SU-DHL-6 (cell line): ENCODE results near the gene ZCRB1.

ENCODE experiments used
- H2AFZ ChIP-seq: fragments of 200-600 bp; sonication (generic); 2 replicates; pipeline ENCODE4 v1.6.1; 2014; ENCODE audit warnings: low read depth, mild to moderate bottlenecking, moderate library complexity, mixed read lengths, antibody characterized with exemption, low read length; ENCODE audit not compliant: severe bottlenecking
- H3F3A ChIP-seq: fragments of 200-600 bp; shearing (Covaris generic); 2 replicates; pipeline ENCODE4 v1.6.0; 2016; ENCODE audit warnings: antibody characterized with exemption, mild to moderate bottlenecking; ENCODE audit not compliant: insufficient read depth
- H3K27ac ChIP-seq: fragments of 200-600 bp; sonication (generic); 2 replicates; pipeline ENCODE4 v1.5.1; 2016; ENCODE audit warnings: low read depth, mild to moderate bottlenecking, low read length, moderate library complexity, mixed read lengths
- H3K27me3 ChIP-seq: fragments of 200-600 bp; sonication (generic), shearing (Covaris generic); 2 replicates; pipeline ENCODE4 v1.6.0; 2014; ENCODE audit warnings: mild to moderate bottlenecking, low read length
- H3K36me3 ChIP-seq: fragments of 200-600 bp; sonication (generic); 2 replicates; pipeline ENCODE4 v1.6.1; 2014; ENCODE audit warnings: mild to moderate bottlenecking, low read length, mixed read lengths
- H3K4me2 ChIP-seq: fragments of 300-600, 200-600 bp; shearing (Covaris generic), sonication (generic); 2 replicates; pipeline ENCODE4 v1.6.0; 2014; ENCODE audit warnings: low read length, low read depth, mild to moderate bottlenecking; ENCODE audit not compliant: poor library complexity, severe bottlenecking
- H3K4me3 ChIP-seq: fragments of 200-600 bp; sonication (generic); 2 replicates; pipeline ENCODE4 v1.5.1; 2014; ENCODE audit warnings: antibody characterized with exemption, low read length, mild to moderate bottlenecking, mixed read lengths; ENCODE audit not compliant: insufficient read depth, poor library complexity, severe bottlenecking
- H3K79me2 ChIP-seq: fragments of 200-600 bp; sonication (generic); 2 replicates; pipeline ENCODE4 v1.6.1; 2014; ENCODE audit warnings: mild to moderate bottlenecking, low read length, moderate library complexity; ENCODE audit not compliant: insufficient read depth
- H3K9ac ChIP-seq: fragments of 200-600 bp; sonication (generic); 2 replicates; pipeline ENCODE4 v1.7.0; 2014; ENCODE audit warnings: mild to moderate bottlenecking, low read length
- H3K9me2 ChIP-seq: fragments of 200-600 bp; sonication (generic); replicated peaks from 2 replicates; pipeline ENCODE4 v1.6.1; 2014; ENCODE audit warnings: low read length; ENCODE audit not compliant: insufficient read depth
- H3K9me3 ChIP-seq: fragments of 200-600 bp; sonication (generic); 2 replicates; pipeline ENCODE4 v1.6.1; 2014; ENCODE audit warnings: low read length, mixed read lengths; ENCODE audit not compliant: insufficient read depth
- H4K20me1 ChIP-seq: fragments of 200-600 bp; sonication (generic); 2 replicates; pipeline ENCODE4 v1.6.1; 2014; ENCODE audit warnings: low read depth, mild to moderate bottlenecking, antibody characterized with exemption, low read length, moderate library complexity, mixed read lengths
- CTCF ChIP-seq: fragments of 200-600 bp; sonication (generic); IDR thresholded peaks from one replicate; pipeline ENCODE4 v1.5.1; 2017; ENCODE audit warnings: antibody characterized with exemption, mild to moderate bottlenecking, low read length, moderate library complexity; ENCODE audit not compliant: insufficient read depth, poor library complexity, severe bottlenecking
- EZH2phosphoT487 ChIP-seq: fragments of 200-600 bp; sonication (generic), shearing (Covaris generic); conservative IDR thresholded peaks from 2 replicates; pipeline ENCODE4 v1.6.1; 2018; ENCODE audit warnings: mild to moderate bottlenecking, antibody characterized with exemption, low read length, moderate library complexity, mixed read lengths

Gene ZCRB1

GRCh38 chr12:42322567-42322966 is 3.3 kb downstream of the ZCRB1 start:
- Histone ChIP-seq H3K79me2 (peaks cover 30% of the 10 kb centered on the region), H3K4me2 (no peak overlapping the region), H3F3A (no peaks in the 10 kb centered on the region), H4K20me1 (no peaks in the 10 kb centered on the region), H3K9me3 (no peaks in the 10 kb centered on the region), H3K27me3 (no peaks in the 10 kb centered on the region), H3K36me3 (peaks cover 9% of the 10 kb centered on the region; the same call in 1 of the 2 replicates), H3K4me3 (no peak overlapping the region), H3K27ac (no peak overlapping the region), H2AFZ (no peak overlapping the region), H3K9me2 (no peaks in the 10 kb centered on the region), H3K9ac (no peak overlapping the region)
- TF ChIP-seq EZH2phosphoT487 (no peak), CTCF (no peak)

GRCh38 chr12:42320796-42321195 is 5.1 kb downstream of the ZCRB1 start:
- no peaks in the 10 kb centered on the region for H3K9me3 ChIP-seq
- H3K79me2 ChIP-seq: peaks cover 14% of the 10 kb centered on the region
- no peaks in the 10 kb centered on the region for H3K9me2 ChIP-seq
- no peak overlapping the region for H3K4me2 ChIP-seq
- TF ChIP-seq EZH2phosphoT487 (no peak), CTCF (no peak)
- H4K20me1 ChIP-seq: 0 out of 2 replicates have a peak, but pooled peaks cover under 1% of the 10 kb centered on the region
- no peak overlapping the region for H3K9ac ChIP-seq
- H3K4me3 ChIP-seq: no peak overlapping the region
- H3K27me3 ChIP-seq: no peaks in the 10 kb centered on the region
- peaks cover 16% of the 10 kb centered on the region; the same call in 1 of the 2 replicates for H3K36me3 ChIP-seq
- H3F3A ChIP-seq: no peaks in the 10 kb centered on the region
- no peak overlapping the region for H3K27ac ChIP-seq
- no peak overlapping the region for H2AFZ ChIP-seq

- H2AFZ ChIP-seq: no peak overlapping the region
- H3K36me3 ChIP-seq: peaks cover 21% of the 10 kb centered on the region; the same call in 1 of the 2 replicates
- no peaks in the 10 kb centered on the region for H3F3A ChIP-seq
- H3K79me2 ChIP-seq: no peaks in the 10 kb centered on the region
- 0 out of 2 replicates have a peak, but pooled peaks cover 3% of the 10 kb centered on the region for H4K20me1 ChIP-seq
- H3K4me2 ChIP-seq: no peak overlapping the region
- TF ChIP-seq EZH2phosphoT487 (no peak), CTCF (no peak)
- no peaks in the 10 kb centered on the region for H3K9me3 ChIP-seq
- H3K9ac ChIP-seq: no peak overlapping the region
- H3K27ac ChIP-seq: no peak overlapping the region
- no peak overlapping the region for H3K4me3 ChIP-seq
- no peaks in the 10 kb centered on the region for H3K27me3 ChIP-seq
- no peaks in the 10 kb centered on the region for H3K9me2 ChIP-seq
Observed at GRCh38 chr12:42315108-42315507, 10.8 kb downstream of the ZCRB1 start.
